Activated naive CD8-positive, alpha-beta T cell (primary cell): ENCODE results near the gene SLC6A3.

Source experiments
- H3K27ac Mint-ChIP-seq: one replicate; pipeline ENCODE4 v1.8.0; 2021; ENCODE audit warnings: mixed read lengths
- H3K27me3 Mint-ChIP-seq: one replicate; pipeline ENCODE4 v1.8.0; 2021; ENCODE audit warnings: mixed read lengths
- H3K36me3 Mint-ChIP-seq: one replicate; pipeline ENCODE4 v1.8.0; 2021; ENCODE audit warnings: mixed read lengths
- H3K4me1 Mint-ChIP-seq: one replicate; pipeline ENCODE4 v1.8.0; 2021; ENCODE audit warnings: low read depth, mixed read lengths
- H3K4me3 Mint-ChIP-seq: one replicate; pipeline ENCODE4 v1.8.0; 2021; ENCODE audit warnings: mild to moderate bottlenecking, mixed read lengths
- H3K9me3 Mint-ChIP-seq: one replicate; pipeline ENCODE4 v1.8.0; 2021; ENCODE audit warnings: low read depth, mixed read lengths

The SLC6A3 gene

GRCh38 chr5:1352231-1353219 is 92.7 kb downstream of the SLC6A3 start:
- no peaks in the 10 kb centered on the region for H3K36me3 Mint-ChIP-seq
- no peaks in the 10 kb centered on the region for H3K4me1 Mint-ChIP-seq
- H3K27ac Mint-ChIP-seq: no peak overlapping the region
- no peaks in the 10 kb centered on the region for H3K9me3 Mint-ChIP-seq
- H3K27me3 Mint-ChIP-seq: no peaks in the 10 kb centered on the region
- no peak overlapping the region for H3K4me3 Mint-ChIP-seq

- no peak overlapping the region for H3K27ac Mint-ChIP-seq
- peaks cover 3% of the 10 kb centered on the region for H3K4me1 Mint-ChIP-seq
- no peaks in the 10 kb centered on the region for H3K27me3 Mint-ChIP-seq
- H3K36me3 Mint-ChIP-seq: no peaks in the 10 kb centered on the region
- H3K9me3 Mint-ChIP-seq: no peaks in the 10 kb centered on the region
- H3K4me3 Mint-ChIP-seq: no peak overlapping the region
Measured at GRCh38 chr5:1351156-1351555, 94.1 kb downstream of the SLC6A3 start.

- Mint-ChIP-seq H3K4me3 (no peak overlapping the region), H3K27me3 (no peaks in the 10 kb centered on the region), H3K36me3 (no peaks in the 10 kb centered on the region), H3K4me1 (peaks cover 8% of the 10 kb centered on the region), H3K27ac (no peak overlapping the region), H3K9me3 (no peaks in the 10 kb centered on the region)
Measured at GRCh38 chr5:1349246-1349645, 96.0 kb downstream of the SLC6A3 start.

- H3K36me3 Mint-ChIP-seq: peaks cover 2% of the 10 kb centered on the region
- no peak overlapping the region for H3K27ac Mint-ChIP-seq
- H3K9me3 Mint-ChIP-seq: no peaks in the 10 kb centered on the region
- H3K4me1 Mint-ChIP-seq: peaks cover 12% of the 10 kb centered on the region
- no peaks in the 10 kb centered on the region for H3K27me3 Mint-ChIP-seq
- H3K4me3 Mint-ChIP-seq: no peak overlapping the region
Measured at GRCh38 chr5:1348986-1349245, 96.3 kb downstream of the SLC6A3 start.

GRCh38 chr5:1347571-1347970 is 97.7 kb downstream of the SLC6A3 start:
- H3K4me3 Mint-ChIP-seq: peak overlapping the region; percentile 72
- H3K9me3 Mint-ChIP-seq: no peaks in the 10 kb centered on the region
- H3K27me3 Mint-ChIP-seq: no peaks in the 10 kb centered on the region

GRCh38 chr5:1346627-1347440 is 98.4 kb downstream of the SLC6A3 start:
- Mint-ChIP-seq H3K36me3 (peaks cover 6% of the 10 kb centered on the region), H3K4me1 (peaks cover 22% of the 10 kb centered on the region), H3K27me3 (no peaks in the 10 kb centered on the region), H3K9me3 (no peaks in the 10 kb centered on the region), H3K4me3 (peak overlapping the region; percentile 83), H3K27ac (no peak overlapping the region)

More at GRCh38 chr5:1347571-1347970, 97.7 kb downstream of the SLC6A3 start:
- Mint-ChIP-seq H3K27ac (no peak overlapping the region), H3K36me3 (peaks cover 6% of the 10 kb centered on the region), H3K4me1 (peaks cover 20% of the 10 kb centered on the region)

GRCh38 chr5:1345876-1346626 is 99.2 kb downstream of the SLC6A3 start:
- Mint-ChIP-seq H3K4me1 (peaks cover 27% of the 10 kb centered on the region), H3K36me3 (peaks cover 8% of the 10 kb centered on the region), H3K9me3 (no peaks in the 10 kb centered on the region), H3K27ac (peak overlapping the region; percentile 75), H3K27me3 (no peaks in the 10 kb centered on the region), H3K4me3 (peak overlapping the region; percentile 83)

- Mint-ChIP-seq H3K27me3 (no peaks in the 10 kb centered on the region), H3K27ac (peak within 1 kb of the TSS; percentile 87), H3K4me1 (peaks cover 29% of the 10 kb centered on the region), H3K9me3 (no peaks in the 10 kb centered on the region), H3K4me3 (peak within 1 kb of the TSS; percentile 97), H3K36me3 (peaks cover 10% of the 10 kb centered on the region)
Measured at GRCh38 chr5:1344975-1345838, 100.0 kb downstream of the SLC6A3 start, which contains the start of gene CLPTM1L. Gene CLPTM1L, minus strand, starts transcription at chr5:1345099. Its CDS starts 258 bp downstream, at chr5:1344841.

- H3K36me3 Mint-ChIP-seq: peaks cover 10% of the 10 kb centered on the region
- no peaks in the 10 kb centered on the region for H3K9me3 Mint-ChIP-seq
- H3K27ac Mint-ChIP-seq: peak overlapping the region; percentile 87
- H3K27me3 Mint-ChIP-seq: no peaks in the 10 kb centered on the region
- peaks cover 32% of the 10 kb centered on the region for H3K4me1 Mint-ChIP-seq
- H3K4me3 Mint-ChIP-seq: peak overlapping the region; percentile 97
Measured at GRCh38 chr5:1343931-1344901, 101.0 kb downstream of the SLC6A3 start.

GRCh38 chr5:1343315-1343751 is 101.9 kb downstream of the SLC6A3 start:
- H3K4me1 Mint-ChIP-seq: peaks cover 32% of the 10 kb centered on the region
- H3K4me3 Mint-ChIP-seq: peak overlapping the region; percentile 97

More at GRCh38 chr5:1343315-1343751, 101.9 kb downstream of the SLC6A3 start:
- Mint-ChIP-seq H3K36me3 (peaks cover 10% of the 10 kb centered on the region), H3K27ac (no peak overlapping the region), H3K27me3 (no peaks in the 10 kb centered on the region), H3K9me3 (no peaks in the 10 kb centered on the region)
